ENCODE measurements around the gene WFDC9. TPM values are rescaled to one million over a fixed set of nuclear protein-coding genes. Genes with fewer than 3 reads are reported as not detected.

Gene WFDC9
- total RNA-seq, 1 experiment from 2014 or later = not detected

- Mint-ChIP-seq H3K27ac (no peak overlapping the region), H3K9me3 (peaks cover 2 to 4% of the 10 kb centered on the region in 2 experiments; a peak in 3 of 5 replicates), H3K36me3 (ENCODE audit: insufficient read depth in 1 of 3, low read depth in 3 of 3) (peaks cover 0 to 4% (median 2%) of the 10 kb centered on the region in 3 experiments; a peak in 2 of 7 replicates), H3K4me3 (no peak overlapping the region), H3K27me3 (ENCODE audit: low read depth) (no peaks in the 10 kb centered on the region; the same call in 1 of the 2 replicates), H3K4me1 (no peaks in the 10 kb centered on the region)
- Histone ChIP-seq H2AK5ac (ENCODE audit: insufficient read length, low read length) (no peak overlapping the region), H3K9me3 (ENCODE audit: control insufficient read depth, low read depth, low read length) (no peaks in the 10 kb centered on the region), H4K8ac (replicated peaks; ENCODE audit: insufficient read length, low read depth, low read length) (no peak overlapping the region), H4K20me1 (ENCODE audit: control insufficient read depth, insufficient read depth, insufficient read length) (no peaks in the 10 kb centered on the region), H3T11ph (ENCODE audit: low read length) (no peak overlapping the region), H3K4ac (ENCODE audit: low read depth, low read length) (no peak overlapping the region), H3K79me2 (ENCODE audit: insufficient read depth, low read length) (no peaks in the 10 kb centered on the region), H2AFZ (ENCODE audit: low read length) (no peak overlapping the region), H3K79me1 (ENCODE audit: insufficient read depth, low read depth, low read length, poor library complexity, severe bottlenecking) (no peaks in the 10 kb centered on the region), H3K27me3 (ENCODE audit: insufficient read depth, low read length) (no peaks in the 10 kb centered on the region), H3K23me2 (ENCODE audit: insufficient read length, low read depth, low read length, poor library complexity, severe bottlenecking) (no peaks in the 10 kb centered on the region), H3K4me1 (ENCODE audit: insufficient read depth, low read length) (no peaks in the 10 kb centered on the region), H3K4me2 (ENCODE audit: insufficient read depth, insufficient read length, low read length) (no peak overlapping the region), H2BK120ac (ENCODE audit: low read depth, low read length, poor library complexity, severe bottlenecking) (no peak overlapping the region), H3K14ac (ENCODE audit: insufficient read depth, low read length) (no peak overlapping the region), H3K9ac (ENCODE audit: extremely low read depth, insufficient read length, low read length) (no peak overlapping the region), H4K5ac (ENCODE audit: insufficient read length, low read depth, low read length) (no peak overlapping the region), H3K56ac (ENCODE audit: insufficient read length, low read depth, low read length) (no peak overlapping the region), H2BK12ac (ENCODE audit: insufficient read length, low read depth, low read length) (no peak overlapping the region), H2BK20ac (ENCODE audit: low read depth, low read length, poor library complexity, severe bottlenecking) (no peak overlapping the region), H2BK5ac (ENCODE audit: insufficient read length, low read length) (no peak overlapping the region), H4K91ac (ENCODE audit: insufficient read length, low read depth, low read length) (no peak overlapping the region), H3K23ac (ENCODE audit: insufficient read length, low read depth, low read length) (no peak overlapping the region), H3K18ac (ENCODE audit: insufficient read length, low read depth, low read length) (no peak overlapping the region), H2BK15ac (ENCODE audit: low read depth, low read length) (no peak overlapping the region), H3K27ac (ENCODE audit: insufficient read length, low read depth, low read length) (no peak overlapping the region)
- no peak for DNase-seq
- TF ChIP-seq, protein P1, sequence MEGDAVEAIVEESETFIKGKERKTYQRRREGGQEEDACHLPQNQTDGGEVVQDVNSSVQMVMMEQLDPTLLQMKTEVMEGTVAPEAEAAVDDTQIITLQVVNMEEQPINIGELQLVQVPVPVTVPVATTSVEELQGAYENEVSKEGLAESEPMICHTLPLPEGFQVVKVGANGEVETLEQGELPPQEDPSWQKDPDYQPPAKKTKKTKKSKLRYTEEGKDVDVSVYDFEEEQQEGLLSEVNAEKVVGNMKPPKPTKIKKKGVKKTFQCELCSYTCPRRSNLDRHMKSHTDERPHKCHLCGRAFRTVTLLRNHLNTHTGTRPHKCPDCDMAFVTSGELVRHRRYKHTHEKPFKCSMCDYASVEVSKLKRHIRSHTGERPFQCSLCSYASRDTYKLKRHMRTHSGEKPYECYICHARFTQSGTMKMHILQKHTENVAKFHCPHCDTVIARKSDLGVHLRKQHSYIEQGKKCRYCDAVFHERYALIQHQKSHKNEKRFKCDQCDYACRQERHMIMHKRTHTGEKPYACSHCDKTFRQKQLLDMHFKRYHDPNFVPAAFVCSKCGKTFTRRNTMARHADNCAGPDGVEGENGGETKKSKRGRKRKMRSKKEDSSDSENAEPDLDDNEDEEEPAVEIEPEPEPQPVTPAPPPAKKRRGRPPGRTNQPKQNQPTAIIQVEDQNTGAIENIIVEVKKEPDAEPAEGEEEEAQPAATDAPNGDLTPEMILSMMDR (conservative IDR thresholded peaks at IDR 0.05) = no peak
- WGBS (ENCODE audit: extremely low coverage, insufficient read length, low lambda C conversion rate) = no CpG with 5 or more reads among the region's 1 CpG
Measured at GRCh38 chr20:45636513-45636912, 5.4 kb upstream of the WFDC9 start.
